Measurements from ENCODE around the gene DNHD1.
A peak's percentile ranks its signal among the peaks of the same experiment; 100 is the strongest.

DNHD1 gene

GRCh38 chr11:6608011-6608410, 110.9 kb downstream of the DNHD1 start:
- no peaks in the 10 kb centered on the region for H3K27me3 Mint-ChIP-seq
- ATAC-seq (replicated peaks) = no peak
- H3K27ac Mint-ChIP-seq = peak overlapping the region; percentile 65
- H3K9me3 Mint-ChIP-seq = no peaks in the 10 kb centered on the region
- no peak for DNase-seq
- H3K36me3 Mint-ChIP-seq = peaks cover 34 to 49% of the 10 kb centered on the region in 2 donors
- H3K4me3 Mint-ChIP-seq = no peak overlapping the region
- peaks cover 32 to 34% of the 10 kb centered on the region in 2 donors for H3K4me1 Mint-ChIP-seq

DNA sequence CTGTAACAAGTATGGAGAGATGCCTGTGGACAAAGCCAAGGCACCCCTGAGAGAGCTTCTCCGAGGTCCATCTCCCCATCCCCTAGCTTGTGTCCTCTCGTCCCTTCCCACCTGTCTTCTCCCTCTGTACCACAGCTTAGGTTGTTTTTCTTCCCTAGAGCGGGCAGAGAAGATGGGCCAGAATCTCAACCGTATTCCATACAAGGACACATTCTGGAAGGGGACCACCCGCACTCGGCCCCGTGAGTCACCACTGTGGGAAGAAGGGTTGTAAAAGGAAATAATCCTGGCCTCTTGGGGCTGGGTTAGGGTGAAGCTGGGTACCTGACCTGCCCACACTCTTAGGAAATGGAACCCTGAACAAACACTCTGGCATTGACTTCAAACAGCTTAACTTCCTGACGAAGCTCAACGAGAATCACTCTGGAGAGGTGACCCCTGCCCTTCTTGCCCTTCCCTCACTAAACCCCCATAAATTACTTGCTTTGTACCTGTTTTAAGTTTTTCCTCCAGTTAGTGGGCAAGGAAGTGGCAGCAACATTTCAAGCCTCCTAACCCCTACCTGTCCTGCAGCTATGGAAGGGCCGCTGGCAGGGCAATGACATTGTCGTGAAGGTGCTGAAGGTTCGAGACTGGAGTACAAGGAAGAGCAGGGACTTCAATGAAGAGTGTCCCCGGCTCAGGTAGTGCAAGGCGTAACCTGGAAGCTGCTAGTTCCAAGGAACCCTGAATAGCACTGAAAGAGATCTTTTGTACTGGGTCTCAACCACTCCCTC, 111.8 kb downstream of the DNHD1 start:
- no peaks in the 10 kb centered on the region for H3K9me3 Mint-ChIP-seq
- H3K27me3 Mint-ChIP-seq = no peaks in the 10 kb centered on the region
- peak overlapping the region; percentile 43 for H3K27ac Mint-ChIP-seq
- ATAC-seq (replicated peaks) = no peak
- peaks cover 34 to 49% of the 10 kb centered on the region in 2 donors for H3K36me3 Mint-ChIP-seq
- no peak overlapping the region for H3K4me3 Mint-ChIP-seq
- no peak for DNase-seq
- H3K4me1 Mint-ChIP-seq = peaks cover 32 to 34% of the 10 kb centered on the region in 2 donors

DNA sequence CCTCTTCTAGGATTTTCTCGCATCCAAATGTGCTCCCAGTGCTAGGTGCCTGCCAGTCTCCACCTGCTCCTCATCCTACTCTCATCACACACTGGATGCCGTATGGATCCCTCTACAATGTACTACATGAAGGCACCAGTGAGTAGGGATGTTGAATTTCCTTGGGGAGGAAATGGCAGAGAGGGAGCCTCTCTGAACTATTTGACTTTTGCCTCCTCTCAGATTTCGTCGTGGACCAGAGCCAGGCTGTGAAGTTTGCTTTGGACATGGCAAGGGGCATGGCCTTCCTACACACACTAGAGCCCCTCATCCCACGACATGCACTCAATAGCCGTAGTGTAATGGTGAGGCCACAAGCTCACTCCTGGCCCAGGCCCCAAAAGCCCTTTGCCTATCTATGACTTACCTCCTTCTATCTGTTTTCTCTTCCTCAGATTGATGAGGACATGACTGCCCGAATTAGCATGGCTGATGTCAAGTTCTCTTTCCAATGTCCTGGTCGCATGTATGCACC, 112.5 kb downstream of the DNHD1 start:
- DNase-seq (no peak), ATAC-seq (replicated peaks) (no peak)
- no peaks in the 10 kb centered on the region for H3K9me3 Mint-ChIP-seq
- H3K4me3 Mint-ChIP-seq = no peak overlapping the region
- peaks cover 34 to 49% of the 10 kb centered on the region in 2 donors for H3K36me3 Mint-ChIP-seq
- peak overlapping the region; percentile 43 for H3K27ac Mint-ChIP-seq
- H3K4me1 Mint-ChIP-seq = peaks cover 32 to 34% of the 10 kb centered on the region in 2 donors
- no peaks in the 10 kb centered on the region for H3K27me3 Mint-ChIP-seq

GRCh38 chr11:6610591-6610990, 113.5 kb downstream of the DNHD1 start:
- Mint-ChIP-seq H3K9me3 (no peaks in the 10 kb centered on the region), H3K4me1 (peaks cover 36 to 38% of the 10 kb centered on the region in 2 donors), H3K27me3 (no peaks in the 10 kb centered on the region), H3K36me3 (peaks cover 39 to 49% of the 10 kb centered on the region in 2 donors), H3K27ac (peak overlapping the region; percentile 94), H3K4me3 (peak overlapping the region in 1 of 2 donors; percentile 93)
- DNase-seq (no peak), ATAC-seq (replicated peaks) (no peak)

DNA sequence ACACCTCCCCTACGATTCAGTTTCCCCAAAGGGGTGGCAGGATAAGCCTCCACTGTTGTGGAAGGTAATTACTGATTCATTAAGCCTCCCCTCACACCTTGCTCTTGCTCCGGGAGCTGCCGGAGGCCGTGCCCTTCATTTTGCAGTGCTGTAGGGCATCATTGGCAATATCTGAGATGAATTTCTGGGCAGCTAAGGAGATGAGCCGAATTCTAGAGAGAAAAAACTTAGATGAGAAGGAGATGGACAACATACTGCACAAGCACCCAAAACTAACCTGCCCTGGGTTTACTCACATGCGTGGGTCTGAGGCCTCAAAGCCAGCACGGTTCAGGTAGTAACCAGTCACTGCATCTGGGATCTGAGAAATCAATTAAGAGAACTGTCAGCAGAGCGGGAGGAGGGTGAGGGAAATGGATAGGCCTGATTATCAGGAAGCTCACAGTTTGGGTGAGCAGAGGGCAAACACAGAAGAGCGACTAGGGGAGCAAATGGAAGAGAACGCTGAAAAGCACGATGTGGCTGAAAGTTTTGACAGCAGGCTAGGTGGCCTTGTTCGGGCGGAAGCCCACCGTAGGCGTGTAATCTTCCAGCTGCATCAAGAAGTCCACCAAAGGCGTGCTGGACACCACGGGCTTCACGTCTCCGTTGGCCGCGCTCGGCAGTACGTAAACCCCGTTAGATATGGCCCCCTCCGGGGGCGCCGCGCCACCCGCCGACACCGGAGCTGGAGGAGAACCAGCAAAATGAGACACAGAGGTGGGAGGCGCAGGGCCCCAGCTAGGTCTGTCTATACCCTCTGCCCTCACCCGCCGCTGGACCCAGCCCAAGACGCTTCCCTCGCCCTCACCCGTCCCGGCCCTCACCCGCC, 114.2 kb downstream of the DNHD1 start:
- Mint-ChIP-seq H3K4me3 (peak overlapping the region in 1 of 2 donors; percentile 93), H3K4me1 (peaks cover 40 to 43% of the 10 kb centered on the region in 2 donors), H3K27ac (peak overlapping the region; percentile 94), H3K36me3 (peaks cover 43% of the 10 kb centered on the region in 2 donors), H3K27me3 (no peaks in the 10 kb centered on the region), H3K9me3 (no peaks in the 10 kb centered on the region)
- DNase-seq (no peak), ATAC-seq (replicated peaks) (peak; percentile 15 to 22)

DNA sequence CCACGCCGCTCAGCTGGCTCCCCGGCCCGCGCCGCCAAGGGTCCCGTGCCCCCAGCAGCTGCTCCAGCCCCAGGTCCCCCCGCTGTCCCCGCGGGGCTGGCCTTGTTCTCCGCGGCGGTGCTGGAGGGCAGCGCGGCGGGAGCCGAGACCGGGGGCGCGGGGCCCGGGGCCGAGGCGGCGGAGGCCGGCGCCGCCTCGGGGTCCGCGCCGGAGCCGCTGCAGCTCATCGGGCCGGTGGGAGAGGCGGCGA, 114.8 kb downstream of the DNHD1 start:
- Mint-ChIP-seq H3K4me1 (peaks cover 42 to 49% of the 10 kb centered on the region in 2 donors), H3K27ac (peak overlapping the region; percentile 94), H3K4me3 (peak overlapping the region in 1 of 2 donors; percentile 93), H3K36me3 (peaks cover 41 to 44% of the 10 kb centered on the region in 2 donors), H3K27me3 (no peaks in the 10 kb centered on the region), H3K9me3 (no peaks in the 10 kb centered on the region)
- ATAC-seq (replicated peaks) (no peak), DNase-seq (no peak)

GRCh38 chr11:6612213-6613041, 115.3 kb downstream of the DNHD1 start, which contains the start of gene TAF10:
TAF10 (minus strand) TSS chr11:6612216; CDS start chr11:6612189, 27 bp downstream.
- Mint-ChIP-seq H3K27ac (peak within 1 kb of the TSS; percentile 94), H3K4me1 (peaks cover 43 to 51% of the 10 kb centered on the region in 2 donors), H3K36me3 (peaks cover 43% of the 10 kb centered on the region in 2 donors), H3K9me3 (no peaks in the 10 kb centered on the region), H3K4me3 (peak within 1 kb of the TSS in 1 of 2 donors; percentile 93), H3K27me3 (no peaks in the 10 kb centered on the region)
- ATAC-seq (replicated peaks) = peak; percentile 82 to 87
- peak; percentile 91 for DNase-seq

- no peak overlapping the region for H3K4me3 Mint-ChIP-seq
Observed at GRCh38 chr11:6613496-6613895, 116.4 kb downstream of the DNHD1 start.

DNA sequence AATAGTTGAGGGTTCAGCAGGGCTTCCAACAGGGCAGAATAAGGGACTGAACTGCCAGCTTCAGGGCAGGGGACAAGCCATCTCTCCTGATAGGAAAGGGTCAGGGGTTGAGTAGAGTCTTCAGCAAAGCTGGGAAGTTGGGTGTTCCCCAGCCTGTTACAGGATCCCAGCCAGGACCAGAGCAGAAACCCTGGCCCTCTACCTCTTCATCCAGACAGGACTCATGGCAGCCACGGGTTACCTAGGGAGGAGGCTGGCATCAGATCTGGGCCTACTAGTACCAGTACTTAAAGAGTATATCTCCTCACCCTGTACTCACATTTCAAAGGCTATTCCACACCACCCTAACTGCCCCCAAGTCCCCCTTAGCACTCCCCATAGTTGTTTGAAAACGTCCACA, 117.4 kb downstream of the DNHD1 start:
- H3K4me1 Mint-ChIP-seq = peaks cover 38 to 46% of the 10 kb centered on the region in 2 donors
- H3K27ac Mint-ChIP-seq = no peak overlapping the region
- DNase-seq (no peak), ATAC-seq (replicated peaks) (no peak)
- no peaks in the 10 kb centered on the region for H3K9me3 Mint-ChIP-seq
- peaks cover 26 to 35% of the 10 kb centered on the region in 2 donors for H3K36me3 Mint-ChIP-seq
- H3K4me3 Mint-ChIP-seq = no peak overlapping the region
- H3K27me3 Mint-ChIP-seq = no peaks in the 10 kb centered on the region

More at GRCh38 chr11:6613496-6613895, 116.4 kb downstream of the DNHD1 start:
- Mint-ChIP-seq H3K4me1 (peaks cover 39 to 48% of the 10 kb centered on the region in 2 donors), H3K36me3 (peaks cover 35 to 40% of the 10 kb centered on the region in 2 donors), H3K27me3 (no peaks in the 10 kb centered on the region), H3K9me3 (no peaks in the 10 kb centered on the region), H3K27ac (no peak overlapping the region)
- ATAC-seq (replicated peaks) = no peak
- no peak for DNase-seq

- ATAC-seq (replicated peaks) = no peak
- no peaks in the 10 kb centered on the region for H3K9me3 Mint-ChIP-seq
Observed at GRCh38 chr11:6615046-6615445, 118.0 kb downstream of the DNHD1 start.

GRCh38 chr11:6615882-6616585, 119.0 kb downstream of the DNHD1 start:
- Mint-ChIP-seq H3K9me3 (no peaks in the 10 kb centered on the region), H3K4me1 (peaks cover 25 to 30% of the 10 kb centered on the region in 2 donors), H3K27ac (peak overlapping the region; percentile 52), H3K4me3 (peak overlapping the region in 1 of 2 donors; percentile 39), H3K27me3 (no peaks in the 10 kb centered on the region), H3K36me3 (peaks cover 10 to 22% of the 10 kb centered on the region in 2 donors)
- ATAC-seq (replicated peaks) = no peak
- DNase-seq = no peak

More at GRCh38 chr11:6615046-6615445, 118.0 kb downstream of the DNHD1 start:
- Mint-ChIP-seq H3K4me1 (peaks cover 32 to 40% of the 10 kb centered on the region in 2 donors), H3K36me3 (peaks cover 20 to 29% of the 10 kb centered on the region in 2 donors), H3K27ac (peak overlapping the region; percentile 68), H3K4me3 (no peak overlapping the region), H3K27me3 (no peaks in the 10 kb centered on the region)
- DNase-seq = no peak

DNA sequence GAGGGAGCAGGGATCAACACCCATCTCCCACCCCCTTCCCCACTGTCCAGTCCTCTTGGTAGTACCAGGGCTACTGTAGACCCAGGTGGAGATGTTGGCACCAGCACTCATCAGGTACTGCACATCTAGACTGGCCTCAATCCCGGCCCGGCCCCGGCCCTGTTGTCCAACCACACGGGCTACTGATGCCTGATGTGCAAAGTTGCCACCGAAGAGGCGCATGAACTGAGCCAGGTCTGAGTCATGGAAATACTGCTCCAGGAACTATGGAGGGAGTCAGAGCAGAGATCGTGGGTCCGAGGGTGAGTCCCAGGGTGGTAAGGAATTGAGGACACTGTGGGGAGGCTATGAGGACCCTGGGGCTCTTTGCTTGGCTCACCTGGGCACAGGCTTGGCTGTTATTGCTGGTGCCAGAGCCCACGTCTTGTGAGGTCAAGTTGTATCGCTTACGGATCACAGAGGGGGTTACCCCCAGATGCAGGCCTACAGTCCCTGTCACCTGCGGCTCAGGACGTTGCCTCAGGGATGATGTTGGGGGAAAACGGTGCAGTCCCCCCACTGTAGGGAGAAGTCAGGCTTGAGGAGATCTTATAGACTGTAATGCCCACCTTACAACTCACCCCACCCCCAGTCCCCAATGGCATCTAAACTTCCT, 119.6 kb downstream of the DNHD1 start:
- Mint-ChIP-seq H3K27ac (peak overlapping the region; percentile 52), H3K4me3 (peak overlapping the region; percentile 37 to 43), H3K27me3 (no peaks in the 10 kb centered on the region), H3K4me1 (peaks cover 21 to 25% of the 10 kb centered on the region in 2 donors), H3K9me3 (no peaks in the 10 kb centered on the region), H3K36me3 (peaks cover 6 to 17% of the 10 kb centered on the region in 2 donors)
- DNase-seq = no peak
- no peak for ATAC-seq (replicated peaks)

DNA sequence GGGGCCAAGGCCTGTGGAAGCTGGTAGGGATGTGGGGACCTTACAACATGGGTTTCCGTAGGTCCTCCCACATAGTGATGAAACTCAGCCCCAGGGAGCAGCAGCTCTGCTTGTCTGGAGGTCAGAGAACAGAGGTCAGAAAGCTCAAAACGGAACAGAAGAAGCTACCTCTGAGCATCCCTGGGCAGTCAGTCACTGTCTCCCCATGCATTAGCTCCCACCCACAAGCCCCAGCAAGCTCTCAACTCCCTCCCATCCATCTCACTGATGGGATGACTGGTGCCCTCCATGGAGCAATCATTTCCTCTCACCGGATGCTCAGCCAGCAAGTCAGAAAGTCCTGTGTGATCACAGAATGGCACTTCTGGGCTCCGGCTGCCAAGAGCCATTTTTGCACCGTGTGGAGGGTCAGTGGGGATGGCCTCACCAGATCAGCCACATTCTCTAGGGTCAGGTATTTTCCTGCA, 120.3 kb downstream of the DNHD1 start:
- Mint-ChIP-seq H3K36me3 (peaks cover 6 to 17% of the 10 kb centered on the region in 2 donors), H3K27me3 (no peaks in the 10 kb centered on the region), H3K4me3 (peak overlapping the region in 1 of 2 donors; percentile 37), H3K27ac (peak overlapping the region; percentile 43), H3K9me3 (no peaks in the 10 kb centered on the region), H3K4me1 (peaks cover 23 to 25% of the 10 kb centered on the region in 2 donors)
- ATAC-seq (replicated peaks) = no peak
- DNase-seq = no peak
